ENCODE results near the gene EMX1.

Gene EMX1

DNA sequence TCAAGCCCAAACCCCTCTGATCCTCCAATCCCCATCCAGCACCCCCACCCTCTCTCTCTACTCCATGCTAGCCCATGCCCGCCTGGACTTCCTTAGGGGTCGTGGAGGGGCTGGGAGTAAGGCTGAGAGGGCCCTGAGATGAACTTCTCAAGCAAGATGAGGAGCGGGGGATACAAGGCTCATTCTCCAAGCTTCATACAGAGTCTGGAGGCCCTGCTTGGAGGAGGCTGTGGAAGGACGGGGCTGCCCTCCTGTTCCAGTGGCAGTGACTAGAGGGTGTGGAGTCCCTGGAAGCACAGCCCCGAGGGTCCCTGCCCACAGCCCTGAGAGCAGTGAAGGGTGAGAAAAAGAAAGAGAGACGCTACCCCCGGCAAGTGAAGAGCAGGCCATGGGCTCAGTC is 45.6 kb downstream of the EMX1 start:
- H3K4me2 ChIP-seq: no peak overlapping the region
- H3K9ac ChIP-seq: no peak overlapping the region
- no peak overlapping the region for H3K27ac ChIP-seq
- no peaks in the 10 kb centered on the region for H3K4me1 ChIP-seq (ENCODE audit: low read depth, poor library complexity, severe bottlenecking)
- no peaks in the 10 kb centered on the region for H4K20me1 ChIP-seq (ENCODE audit: insufficient read depth)
- TF ChIP-seq, protein P1, sequence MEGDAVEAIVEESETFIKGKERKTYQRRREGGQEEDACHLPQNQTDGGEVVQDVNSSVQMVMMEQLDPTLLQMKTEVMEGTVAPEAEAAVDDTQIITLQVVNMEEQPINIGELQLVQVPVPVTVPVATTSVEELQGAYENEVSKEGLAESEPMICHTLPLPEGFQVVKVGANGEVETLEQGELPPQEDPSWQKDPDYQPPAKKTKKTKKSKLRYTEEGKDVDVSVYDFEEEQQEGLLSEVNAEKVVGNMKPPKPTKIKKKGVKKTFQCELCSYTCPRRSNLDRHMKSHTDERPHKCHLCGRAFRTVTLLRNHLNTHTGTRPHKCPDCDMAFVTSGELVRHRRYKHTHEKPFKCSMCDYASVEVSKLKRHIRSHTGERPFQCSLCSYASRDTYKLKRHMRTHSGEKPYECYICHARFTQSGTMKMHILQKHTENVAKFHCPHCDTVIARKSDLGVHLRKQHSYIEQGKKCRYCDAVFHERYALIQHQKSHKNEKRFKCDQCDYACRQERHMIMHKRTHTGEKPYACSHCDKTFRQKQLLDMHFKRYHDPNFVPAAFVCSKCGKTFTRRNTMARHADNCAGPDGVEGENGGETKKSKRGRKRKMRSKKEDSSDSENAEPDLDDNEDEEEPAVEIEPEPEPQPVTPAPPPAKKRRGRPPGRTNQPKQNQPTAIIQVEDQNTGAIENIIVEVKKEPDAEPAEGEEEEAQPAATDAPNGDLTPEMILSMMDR (conservative IDR thresholded peaks at IDR 0.05; ENCODE audit: low read depth, low read length): no peak
- H2AFZ ChIP-seq (ENCODE audit: low read depth): no peak overlapping the region
- no peaks in the 10 kb centered on the region for H3K36me3 ChIP-seq (ENCODE audit: insufficient read depth)
- no peaks in the 10 kb centered on the region for H3K27me3 ChIP-seq (ENCODE audit: insufficient read depth, low read depth)
- no peaks in the 10 kb centered on the region for H3K79me2 ChIP-seq (ENCODE audit: insufficient read depth, low read depth)
- no peak overlapping the region for H3K4me3 ChIP-seq (IDR thresholded peaks at IDR 0.05; ENCODE audit: insufficient read depth, low read depth, low read length)

DNA sequence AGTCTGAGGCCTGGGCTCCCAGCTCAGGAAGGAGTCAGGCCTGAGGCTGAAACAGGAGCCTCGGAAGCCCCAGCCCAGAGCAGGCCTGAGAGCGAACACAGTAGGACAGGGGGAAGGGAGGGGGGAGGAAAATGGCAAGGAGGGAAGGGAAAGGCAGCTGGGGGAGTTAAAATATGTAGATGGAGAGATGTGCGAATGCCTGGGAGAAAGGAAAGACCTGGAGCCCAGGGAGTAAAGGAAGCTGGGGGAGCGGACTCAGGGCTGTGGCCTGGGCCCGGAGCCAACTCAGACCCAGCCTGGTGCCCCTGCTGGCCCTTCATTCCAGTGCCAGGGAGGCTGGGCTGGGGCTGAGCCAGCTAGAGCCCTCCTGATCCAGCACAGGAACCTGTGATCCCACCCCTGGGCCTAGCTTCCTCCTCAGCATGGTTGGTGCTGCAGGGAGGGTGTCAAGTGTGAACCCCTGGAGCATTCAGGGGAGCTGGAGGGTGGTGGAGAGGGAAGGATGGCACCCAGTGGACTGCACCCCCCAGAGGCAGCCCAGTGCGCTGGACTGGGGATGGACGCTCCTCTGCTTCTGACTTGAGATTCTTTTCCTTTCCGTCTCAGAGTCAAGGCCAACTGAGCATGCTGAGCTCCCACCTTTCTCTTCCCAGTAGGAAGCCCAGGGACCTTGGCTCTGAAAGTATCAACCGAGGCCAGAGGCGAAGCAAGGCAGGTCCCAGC is 46.3 kb downstream of the EMX1 start:
- H3K4me1 ChIP-seq (ENCODE audit: low read depth, poor library complexity, severe bottlenecking): no peaks in the 10 kb centered on the region
- H3K27me3 ChIP-seq (ENCODE audit: insufficient read depth, low read depth): no peaks in the 10 kb centered on the region
- no peak overlapping the region for H3K4me2 ChIP-seq
- H3K9ac ChIP-seq: no peak overlapping the region
- H2AFZ ChIP-seq (ENCODE audit: low read depth): no peak overlapping the region
- H4K20me1 ChIP-seq (ENCODE audit: insufficient read depth): no peaks in the 10 kb centered on the region
- H3K36me3 ChIP-seq (ENCODE audit: insufficient read depth): no peaks in the 10 kb centered on the region
- no peaks in the 10 kb centered on the region for H3K79me2 ChIP-seq (ENCODE audit: insufficient read depth, low read depth)
- H3K27ac ChIP-seq: no peak overlapping the region
- H3K4me3 ChIP-seq (IDR thresholded peaks at IDR 0.05; ENCODE audit: insufficient read depth, low read depth, low read length): no peak overlapping the region
- TF ChIP-seq, protein P1 (conservative IDR thresholded peaks at IDR 0.05; ENCODE audit: low read depth, low read length): no peak

- H3K9ac ChIP-seq: no peak overlapping the region
- no peaks in the 10 kb centered on the region for H3K27me3 ChIP-seq (ENCODE audit: insufficient read depth, low read depth)
- no peaks in the 10 kb centered on the region for H3K79me2 ChIP-seq (ENCODE audit: insufficient read depth, low read depth)
- H3K27ac ChIP-seq: no peak overlapping the region
- no peak overlapping the region for H3K4me3 ChIP-seq (IDR thresholded peaks at IDR 0.05; ENCODE audit: insufficient read depth, low read depth, low read length)
- H3K4me2 ChIP-seq: no peak overlapping the region
- no peaks in the 10 kb centered on the region for H3K36me3 ChIP-seq (ENCODE audit: insufficient read depth)
- H2AFZ ChIP-seq (ENCODE audit: low read depth): no peak overlapping the region
- no peaks in the 10 kb centered on the region for H3K4me1 ChIP-seq (ENCODE audit: low read depth, poor library complexity, severe bottlenecking)
- TF ChIP-seq, protein P1 (conservative IDR thresholded peaks at IDR 0.05; ENCODE audit: low read depth, low read length): no peak
- H4K20me1 ChIP-seq (ENCODE audit: insufficient read depth): no peaks in the 10 kb centered on the region
These were observed 46.8 kb downstream of the EMX1 start for GRCh38 chr2:72964146-72964525.

DNA sequence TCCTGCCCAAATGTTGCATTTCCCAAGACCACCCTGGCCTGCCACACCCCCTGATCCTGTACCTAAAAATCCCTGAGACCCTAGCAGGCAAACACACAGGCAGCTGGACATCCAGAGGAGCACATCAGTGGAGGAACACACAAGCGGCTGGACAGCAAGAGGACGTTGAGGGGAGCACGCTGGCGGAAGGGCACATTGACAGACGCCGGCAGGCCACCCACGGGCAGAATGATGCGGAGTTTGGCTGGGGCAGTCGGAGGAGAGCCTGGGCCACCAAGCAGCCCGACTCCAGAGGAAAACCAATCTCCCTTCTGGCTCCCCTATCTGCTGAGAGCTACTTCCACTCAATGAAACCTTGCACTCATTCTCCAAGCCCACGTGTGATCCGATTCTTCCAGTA is 47.7 kb downstream of the EMX1 start:
- Histone ChIP-seq H3K4me1 (ENCODE audit: low read depth, poor library complexity, severe bottlenecking) (no peaks in the 10 kb centered on the region), H3K27me3 (ENCODE audit: insufficient read depth, low read depth) (no peaks in the 10 kb centered on the region), H3K36me3 (ENCODE audit: insufficient read depth) (no peaks in the 10 kb centered on the region), H3K9ac (no peak overlapping the region), H3K79me2 (ENCODE audit: insufficient read depth, low read depth) (no peaks in the 10 kb centered on the region), H3K4me3 (IDR thresholded peaks at IDR 0.05; ENCODE audit: insufficient read depth, low read depth, low read length) (no peak overlapping the region), H4K20me1 (ENCODE audit: insufficient read depth) (no peaks in the 10 kb centered on the region), H3K4me2 (no peak overlapping the region), H2AFZ (ENCODE audit: low read depth) (no peak overlapping the region), H3K27ac (no peak overlapping the region)
- TF ChIP-seq, protein P1 (conservative IDR thresholded peaks at IDR 0.05; ENCODE audit: low read depth, low read length): no peak

All from KMS-11 (cell line).